HG02610 (cell line): ENCODE results near the gene ARIH2.

Experiments used
- ATAC-seq: cut with Tn5 transposase; IDR thresholded peaks from one replicate; pipeline ENCODE4 v1.9.1; 2021; ENCODE audit warnings: mild to moderate bottlenecking, moderate library complexity; ENCODE audit not compliant: unreplicated experiment

The ARIH2 gene

DNA sequence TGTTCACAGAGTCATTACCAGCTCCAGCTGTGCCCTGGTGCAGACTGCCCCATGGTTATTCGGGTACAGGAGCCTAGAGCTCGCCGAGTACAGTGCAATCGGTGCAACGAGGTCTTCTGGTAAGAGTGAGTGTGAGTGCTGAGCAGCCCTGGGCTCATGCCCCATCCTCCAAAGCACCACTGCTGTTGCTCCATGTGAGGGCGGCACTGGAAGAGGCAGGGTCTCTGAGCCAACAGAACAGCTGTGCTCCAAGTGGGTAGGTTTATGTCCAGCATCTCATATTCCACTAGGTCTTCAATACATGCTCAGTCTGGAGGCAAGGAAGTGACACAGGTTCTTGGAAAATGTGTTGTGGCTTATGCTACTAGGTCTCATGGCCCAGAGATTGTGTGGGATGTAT lies 51.9 kb downstream of the ARIH2 start:
- no peak for ATAC-seq

DNA sequence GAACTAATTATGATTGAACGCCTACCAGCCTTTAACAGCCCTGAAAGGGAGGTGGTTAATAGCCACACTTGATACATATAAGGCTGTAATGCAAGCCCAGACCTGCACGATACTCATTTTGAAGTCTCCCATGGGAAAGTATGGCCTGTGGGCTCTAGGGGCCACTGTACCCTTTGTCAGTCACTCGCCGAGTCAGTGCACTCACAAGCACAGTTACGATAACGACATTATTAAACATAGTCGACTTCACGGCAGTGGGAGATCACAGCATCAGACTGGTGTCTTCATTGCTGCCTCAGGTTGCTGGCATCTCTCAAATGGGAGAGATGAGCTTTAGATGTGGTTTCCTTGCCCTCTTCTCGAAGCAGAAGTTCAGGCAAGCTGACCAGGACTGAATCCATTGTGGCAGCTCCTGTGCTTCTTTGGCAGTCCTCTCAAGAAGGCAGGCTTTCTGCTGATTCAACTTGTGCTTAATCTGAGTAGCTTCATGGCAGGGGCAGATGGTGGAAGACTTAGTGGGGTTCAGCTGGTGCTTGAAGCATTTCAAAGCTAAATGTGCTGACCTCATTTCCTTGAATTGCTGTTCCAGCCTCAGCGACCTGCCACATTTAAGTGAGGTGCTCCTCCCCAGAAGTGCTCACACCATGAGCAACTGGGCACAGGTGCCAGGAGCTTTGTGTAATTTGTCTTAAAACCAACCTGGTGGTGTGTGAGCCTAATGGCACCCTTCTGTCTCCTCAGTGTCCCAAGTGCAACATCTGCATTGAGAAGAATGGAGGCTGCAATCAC lies 55.6 kb downstream of the ARIH2 start:
- no peak for ATAC-seq

DNA sequence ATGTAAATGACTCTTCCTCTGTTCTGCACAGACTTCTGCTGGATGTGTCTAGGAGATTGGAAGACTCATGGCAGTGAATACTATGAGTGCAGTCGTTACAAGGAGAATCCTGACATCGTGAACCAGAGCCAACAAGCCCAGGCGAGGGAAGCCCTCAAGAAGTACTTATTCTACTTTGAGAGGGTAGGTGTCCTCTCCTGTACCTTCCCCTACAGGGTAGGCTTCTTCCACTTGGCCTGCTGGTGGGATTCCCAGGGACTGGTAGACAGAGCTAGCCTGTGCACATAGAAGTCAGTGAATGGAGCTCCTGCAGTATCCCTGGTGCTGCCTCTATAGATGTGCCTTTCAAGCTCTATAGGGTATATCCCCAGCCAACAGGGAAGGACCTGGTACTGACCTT lies 60.8 kb downstream of the ARIH2 start:
- no peak for ATAC-seq

DNA sequence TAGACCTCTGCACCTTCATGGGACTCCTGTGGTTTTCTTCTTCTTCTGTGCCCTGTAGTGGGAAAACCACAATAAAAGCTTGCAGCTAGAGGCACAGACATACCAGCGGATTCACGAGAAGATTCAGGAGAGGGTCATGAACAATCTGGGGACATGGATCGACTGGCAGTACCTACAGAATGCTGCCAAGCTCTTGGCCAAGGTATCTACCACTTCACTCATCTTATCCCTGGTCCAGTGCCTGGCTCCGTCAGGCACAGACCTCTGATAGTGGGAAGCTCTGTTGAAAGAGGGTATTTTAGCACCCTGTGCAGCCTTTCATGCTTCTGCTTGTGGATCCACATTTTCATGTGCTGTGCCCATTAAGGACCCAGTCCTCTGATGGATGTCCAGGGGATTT lies 61.7 kb downstream of the ARIH2 start:
- ATAC-seq = no peak

DNA sequence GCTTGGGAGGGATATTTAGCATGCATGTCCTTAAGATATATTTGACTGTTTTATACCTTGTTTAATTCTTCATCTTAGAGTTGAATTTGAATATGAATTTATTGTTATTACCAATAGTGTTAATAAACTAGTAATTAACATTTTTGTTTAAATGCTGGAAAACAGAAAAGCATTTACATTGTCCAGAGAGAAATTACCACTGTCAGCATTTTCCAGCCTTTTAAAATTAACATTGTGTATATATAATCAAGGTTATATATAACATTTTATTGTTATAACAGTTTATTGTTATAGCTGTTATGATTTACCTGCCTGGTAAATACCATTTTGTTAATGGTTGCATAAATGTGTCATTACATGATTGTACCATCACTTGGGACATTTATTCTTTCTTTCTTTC lies 63.4 kb downstream of the ARIH2 start:
- no peak for ATAC-seq

DNA sequence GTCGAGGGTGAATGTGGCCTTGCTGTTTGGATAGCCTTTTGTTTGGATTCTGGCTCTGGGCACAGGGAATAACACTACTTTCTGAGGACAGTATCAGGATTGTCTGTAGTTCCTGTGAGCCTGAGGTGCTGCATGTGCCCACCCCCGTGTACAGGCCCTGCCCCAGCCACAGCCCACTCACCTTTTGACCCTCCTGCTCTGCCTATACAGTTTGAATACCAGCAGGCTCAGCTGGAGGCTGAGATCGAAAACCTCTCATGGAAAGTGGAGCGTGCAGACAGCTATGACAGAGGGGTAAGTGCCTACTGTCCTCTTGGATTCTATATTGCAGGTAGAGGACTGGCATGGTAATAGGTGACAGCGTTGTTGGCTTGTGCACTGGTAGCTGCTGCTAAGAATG lies 64.0 kb downstream of the ARIH2 start:
- no peak for ATAC-seq

DNA sequence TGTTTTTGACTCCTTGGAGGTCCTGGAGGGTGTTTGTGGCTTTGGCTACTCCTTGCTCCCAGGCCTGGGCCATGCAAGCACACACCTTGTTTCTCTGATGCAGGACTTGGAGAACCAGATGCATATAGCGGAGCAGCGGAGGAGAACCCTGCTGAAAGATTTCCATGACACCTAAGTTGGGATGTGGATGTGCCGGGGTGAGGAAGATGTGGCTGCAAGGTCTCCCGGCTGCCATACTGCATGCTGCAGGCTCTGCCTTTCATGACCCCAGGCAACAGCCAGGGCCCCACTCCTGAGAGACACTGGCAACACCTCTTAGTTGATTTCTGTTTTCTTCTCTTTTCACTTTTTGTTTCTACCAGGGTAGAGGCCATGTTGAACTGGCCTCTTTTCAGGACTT lies 64.5 kb downstream of the ARIH2 start:
- no peak for ATAC-seq

DNA sequence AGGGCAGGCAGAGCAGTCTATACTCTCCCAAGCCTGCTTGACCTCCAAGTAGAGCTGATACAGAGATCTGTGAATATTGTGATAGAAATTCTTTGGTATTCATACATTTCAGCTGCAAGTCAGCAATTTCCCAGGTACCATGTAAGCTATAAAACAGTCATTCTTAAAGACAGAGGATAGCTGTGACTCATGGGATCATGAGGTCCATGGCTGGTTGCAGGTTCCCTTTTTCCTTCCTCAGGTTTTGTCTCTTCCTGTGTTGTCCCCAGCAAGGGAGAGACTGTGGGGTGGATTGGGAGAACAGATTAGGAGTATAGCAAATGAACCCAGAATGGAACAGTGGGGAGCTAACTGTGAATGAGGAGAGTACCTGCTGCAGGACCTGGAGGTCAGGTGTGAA lies 66.0 kb downstream of the ARIH2 start:
- no peak for ATAC-seq

DNA sequence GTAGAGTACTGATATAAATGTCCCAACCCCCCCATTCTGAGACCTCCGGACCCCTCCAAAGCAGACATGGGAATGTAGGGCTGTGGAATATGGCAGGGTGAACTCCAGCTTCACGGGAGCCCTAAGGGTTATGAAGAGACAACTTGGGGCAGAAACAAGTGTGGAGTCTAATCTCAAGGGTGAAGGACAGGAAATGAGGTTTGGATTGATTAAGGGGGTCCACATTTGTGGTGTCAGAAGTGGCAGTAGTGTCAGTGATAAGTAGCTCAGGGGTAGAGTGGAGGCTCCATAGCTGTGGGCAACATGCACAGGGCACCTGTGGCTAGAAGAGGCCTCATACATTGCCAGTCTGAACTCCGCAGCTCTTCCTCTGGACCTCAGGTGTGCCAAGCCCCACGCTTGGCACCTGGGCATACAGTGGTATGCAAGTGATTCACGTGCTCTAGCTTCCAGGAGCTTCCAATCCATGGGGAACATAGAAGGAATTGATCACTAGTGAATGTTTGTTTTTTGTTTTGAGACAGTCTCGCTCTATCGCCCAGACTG lies 67.3 kb downstream of the ARIH2 start:
- ATAC-seq = no peak

DNA sequence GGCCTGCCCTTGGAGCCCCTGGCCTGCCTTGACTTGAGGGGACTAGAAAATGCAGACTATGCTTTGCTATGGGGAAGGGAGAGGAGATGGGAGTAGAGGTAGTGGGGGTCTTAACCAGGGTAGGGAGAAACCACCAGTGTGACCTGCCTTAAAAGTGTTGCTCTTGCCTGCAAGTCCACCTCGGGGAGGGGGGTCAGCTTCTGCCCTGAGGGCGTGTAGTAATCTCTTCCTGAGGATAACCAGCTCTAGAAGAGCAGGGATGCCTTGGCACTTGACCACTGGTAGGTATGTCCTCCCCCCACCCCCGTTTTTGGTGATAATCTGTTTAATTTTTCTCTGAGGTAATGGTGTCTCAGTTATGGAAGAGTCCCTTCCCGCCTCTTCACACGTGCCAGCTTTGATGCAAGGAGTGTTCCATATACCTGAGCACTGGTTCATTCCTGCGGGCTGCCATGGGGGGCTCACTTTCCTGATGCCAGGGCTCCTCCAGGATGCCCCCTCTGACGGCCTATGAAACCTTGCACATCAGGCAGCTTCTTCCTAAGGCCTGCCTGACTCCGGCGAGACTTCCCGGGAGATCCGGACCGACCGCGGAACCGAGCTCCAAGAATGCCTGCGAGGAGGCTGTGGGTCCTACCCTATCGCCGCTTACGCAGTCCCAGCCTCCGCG lies 70.6 kb downstream of the ARIH2 start:
- ATAC-seq = no peak

DNA sequence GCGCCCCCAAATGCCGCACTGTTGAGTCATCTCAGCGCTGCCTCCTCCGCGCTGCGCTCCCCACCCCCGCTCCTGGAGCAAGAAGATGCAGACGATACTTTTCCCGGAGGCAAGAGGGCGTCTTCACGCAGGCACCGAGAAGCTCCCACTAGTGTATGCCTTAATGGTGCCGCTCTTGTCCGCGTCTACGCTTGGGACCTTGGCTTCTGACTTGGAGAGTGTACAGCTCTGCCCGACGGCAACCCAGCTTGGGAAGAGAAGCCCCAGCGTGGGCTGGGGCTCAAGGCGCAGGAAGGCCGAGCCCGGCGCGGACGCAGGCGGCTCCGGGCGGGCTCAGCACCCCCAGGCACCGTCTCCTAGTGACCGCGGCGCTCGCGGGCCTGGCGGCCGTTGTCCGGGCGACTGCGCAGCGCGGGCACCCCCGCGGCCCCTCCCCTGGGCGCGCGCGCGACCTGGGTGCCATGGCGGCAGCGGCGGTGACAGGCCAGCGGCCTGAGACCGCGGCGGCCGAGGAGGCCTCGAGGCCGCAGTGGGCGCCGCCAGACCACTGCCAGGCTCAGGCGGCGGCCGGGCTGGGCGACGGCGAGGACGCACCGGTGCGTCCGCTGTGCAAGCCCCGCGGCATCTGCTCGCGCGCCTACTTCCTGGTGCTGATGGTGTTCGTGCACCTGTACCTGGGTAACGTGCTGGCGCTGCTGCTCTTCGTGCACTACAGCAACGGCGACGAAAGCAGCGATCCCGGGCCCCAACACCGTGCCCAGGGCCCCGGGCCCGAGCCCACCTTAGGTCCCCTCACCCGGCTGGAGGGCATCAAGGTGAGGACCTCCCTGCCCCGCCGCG lies 71.4 kb downstream of the ARIH2 start, which contains the start of gene P4HTM:
Gene P4HTM (plus strand): TSS at position 446 of the 840 bp plus-strand sequence. CDS start 16 bp downstream, at position 462.
- peak; percentile 51 for ATAC-seq

DNA sequence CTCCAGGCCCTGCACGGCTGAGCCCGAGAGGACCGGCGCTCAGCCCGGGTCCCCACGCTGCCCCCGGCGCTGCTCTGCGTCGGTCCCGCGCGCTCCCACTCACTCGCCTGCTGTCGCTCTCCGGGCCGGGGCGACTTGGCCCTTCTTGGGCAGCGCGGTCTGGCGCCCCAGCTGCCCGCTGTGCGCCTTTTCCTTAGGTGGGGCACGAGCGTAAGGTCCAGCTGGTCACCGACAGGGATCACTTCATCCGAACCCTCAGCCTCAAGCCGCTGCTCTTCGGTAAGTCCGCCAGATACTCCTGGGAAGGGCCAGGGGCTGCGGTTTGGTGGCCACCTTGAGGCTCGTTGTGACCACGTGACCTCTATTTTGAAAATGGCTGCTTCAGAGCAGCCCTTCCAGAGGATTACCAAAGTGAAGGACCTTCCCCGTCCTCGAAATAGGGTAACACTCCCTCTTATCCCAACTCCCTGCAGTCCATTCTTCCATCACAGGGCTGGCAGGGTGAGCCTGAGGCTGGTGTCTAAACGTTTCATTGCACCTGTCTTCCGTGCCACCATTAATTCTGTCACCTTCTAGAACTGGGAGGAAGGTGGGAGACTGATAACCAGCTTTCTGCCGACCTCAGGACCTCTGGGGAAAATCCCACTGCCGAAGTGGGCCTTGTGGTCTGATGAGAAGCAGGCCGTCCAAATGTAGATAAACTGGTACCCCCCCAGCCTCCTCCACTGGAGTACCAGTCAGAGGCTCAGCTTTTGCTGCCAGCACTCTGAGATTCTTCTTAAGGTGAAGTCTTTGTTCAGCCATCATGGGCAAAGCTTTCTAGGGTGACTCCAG lies 72.2 kb downstream of the ARIH2 start:
- ATAC-seq = no peak

DNA sequence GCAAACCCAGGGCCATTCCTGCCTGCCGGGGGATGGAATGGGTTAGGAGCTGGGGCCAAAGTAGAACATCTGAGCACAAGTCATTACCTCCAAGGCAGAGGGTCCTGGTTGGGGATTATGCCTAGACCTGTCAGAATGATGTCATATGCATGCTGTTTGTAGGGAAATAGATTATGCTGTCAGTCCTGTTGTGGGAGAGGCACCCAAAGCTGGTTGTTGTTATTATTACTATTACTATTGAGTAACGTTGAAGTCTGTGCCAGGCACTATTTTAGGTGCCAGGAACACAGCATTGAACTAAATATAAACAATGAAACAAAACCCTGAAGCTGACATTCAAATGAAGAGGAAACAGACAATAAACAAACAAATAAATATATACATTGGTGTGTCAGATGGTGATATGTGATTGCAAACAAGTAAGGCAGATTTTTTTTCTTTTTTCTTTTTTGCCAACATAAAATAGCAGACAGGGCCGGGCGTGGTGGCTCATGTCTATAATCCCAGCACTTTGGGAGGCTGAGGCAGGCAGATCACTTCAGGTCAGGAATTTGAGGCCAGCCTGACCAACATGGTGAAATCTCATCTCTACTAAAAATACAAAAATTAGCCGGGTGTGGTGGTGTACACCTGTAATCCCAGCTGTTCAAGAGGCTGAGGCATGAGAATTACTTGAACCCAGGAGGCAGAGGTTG lies 73.4 kb downstream of the ARIH2 start:
- ATAC-seq = no peak

DNA sequence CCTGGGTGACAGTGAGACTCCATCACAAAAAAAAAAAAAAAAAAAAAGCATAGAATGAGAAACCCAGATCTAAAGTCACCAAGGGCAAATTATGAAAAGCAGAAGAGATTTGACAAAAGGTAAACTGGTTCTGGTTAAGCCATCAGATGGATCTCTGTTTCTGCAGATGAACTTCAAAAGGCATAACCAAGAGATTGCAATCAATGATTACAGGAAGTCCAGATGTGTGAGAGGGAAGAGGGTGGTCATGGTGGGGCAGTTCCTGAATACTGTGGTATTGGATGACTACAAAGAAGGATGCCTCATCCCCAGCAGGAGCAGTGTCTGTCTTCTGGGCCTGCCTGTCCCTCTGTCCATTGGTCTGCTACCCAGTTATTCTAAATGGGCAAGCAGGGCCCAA lies 75.2 kb downstream of the ARIH2 start:
- no peak for ATAC-seq

DNA sequence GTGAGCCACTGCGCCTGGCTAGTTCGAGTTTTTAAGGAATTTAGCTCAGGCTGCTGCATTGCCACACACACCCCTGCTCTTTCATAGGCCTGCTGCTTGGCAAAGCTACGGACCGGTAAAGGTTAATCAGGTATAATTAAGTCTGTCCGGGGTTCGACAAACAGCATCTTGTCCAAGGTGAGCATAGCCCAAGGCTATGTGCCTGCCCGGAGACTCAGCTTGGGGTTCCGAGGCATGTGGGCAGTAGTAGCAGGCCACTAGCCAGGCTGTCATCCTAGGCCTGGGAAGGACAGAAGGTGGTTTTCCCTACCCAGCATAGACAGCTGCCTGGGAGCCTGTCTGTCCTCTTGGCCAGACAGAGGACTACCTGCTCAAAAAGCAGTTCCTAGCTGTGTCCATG lies 78.0 kb downstream of the ARIH2 start:
- no peak for ATAC-seq

DNA sequence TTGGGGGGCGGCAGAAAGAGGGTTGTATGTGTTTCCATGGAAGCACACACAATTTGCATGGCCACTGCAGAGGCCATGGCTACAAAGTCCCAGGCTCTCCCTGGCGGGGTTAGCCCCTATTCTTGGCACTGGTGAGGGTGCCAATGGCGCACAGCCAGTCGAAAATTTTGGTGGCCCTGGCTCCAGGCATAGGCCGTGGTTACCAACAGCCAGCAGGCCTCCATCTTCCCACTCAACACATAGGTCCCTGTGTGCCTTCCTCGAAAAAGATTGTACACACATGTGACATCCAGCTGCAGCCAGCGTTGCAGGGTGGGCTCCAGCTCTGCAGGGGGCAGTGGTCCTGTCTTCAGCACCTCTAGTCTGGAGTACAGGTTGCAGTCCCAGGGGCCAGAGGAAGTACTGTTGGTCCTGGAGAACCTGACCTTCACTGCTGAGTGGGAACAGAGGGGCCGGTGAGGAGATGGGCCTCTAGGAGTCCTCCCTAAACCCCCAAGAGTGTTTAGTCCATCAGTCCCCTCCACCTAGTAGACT lies 78.5 kb downstream of the ARIH2 start:
- ATAC-seq = no peak

DNA sequence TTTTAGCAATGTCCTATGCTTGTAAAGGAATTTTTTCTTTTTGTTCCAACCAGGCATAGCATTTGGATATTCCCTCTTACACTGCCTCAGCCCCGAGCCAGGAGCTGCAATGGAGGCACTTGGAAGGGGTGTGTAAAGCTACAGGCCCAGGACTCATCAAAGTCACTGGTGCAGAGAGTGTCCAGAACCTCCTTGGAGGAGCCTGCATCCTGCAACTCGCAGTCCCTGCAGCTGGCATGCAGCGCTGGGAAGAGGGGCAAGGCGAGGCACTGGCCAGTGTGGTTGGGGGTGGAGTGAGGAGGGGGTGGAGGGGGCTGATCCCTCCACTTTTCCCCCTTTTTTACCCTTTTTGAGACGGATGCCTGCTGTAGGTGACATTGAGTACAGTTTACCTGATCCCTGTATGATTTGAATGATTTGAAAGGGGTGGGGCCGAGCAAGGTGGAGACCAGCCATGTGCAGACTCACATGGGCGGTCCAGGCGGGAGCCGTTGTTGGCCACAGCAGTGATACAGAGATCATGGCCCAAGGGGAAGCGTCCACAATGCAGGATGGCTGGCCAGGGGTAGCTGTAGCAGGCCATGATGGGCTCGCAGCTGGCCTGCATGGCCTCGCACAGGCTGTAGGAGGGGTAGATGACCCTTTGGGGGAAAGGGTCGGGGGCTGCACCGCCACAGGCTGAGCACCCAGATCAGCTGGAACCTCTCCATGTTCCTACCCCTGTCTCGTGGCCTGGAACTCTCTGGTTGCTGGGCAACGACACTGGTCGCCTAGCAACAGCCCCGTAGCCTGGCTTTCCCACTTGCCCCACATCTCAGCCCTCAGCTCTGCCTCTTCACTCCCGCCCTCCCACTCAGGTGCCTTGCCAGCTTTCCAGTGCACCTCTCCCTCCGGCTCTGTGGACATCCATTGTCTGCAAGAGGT lies 79.3 kb downstream of the ARIH2 start:
- no peak for ATAC-seq

DNA sequence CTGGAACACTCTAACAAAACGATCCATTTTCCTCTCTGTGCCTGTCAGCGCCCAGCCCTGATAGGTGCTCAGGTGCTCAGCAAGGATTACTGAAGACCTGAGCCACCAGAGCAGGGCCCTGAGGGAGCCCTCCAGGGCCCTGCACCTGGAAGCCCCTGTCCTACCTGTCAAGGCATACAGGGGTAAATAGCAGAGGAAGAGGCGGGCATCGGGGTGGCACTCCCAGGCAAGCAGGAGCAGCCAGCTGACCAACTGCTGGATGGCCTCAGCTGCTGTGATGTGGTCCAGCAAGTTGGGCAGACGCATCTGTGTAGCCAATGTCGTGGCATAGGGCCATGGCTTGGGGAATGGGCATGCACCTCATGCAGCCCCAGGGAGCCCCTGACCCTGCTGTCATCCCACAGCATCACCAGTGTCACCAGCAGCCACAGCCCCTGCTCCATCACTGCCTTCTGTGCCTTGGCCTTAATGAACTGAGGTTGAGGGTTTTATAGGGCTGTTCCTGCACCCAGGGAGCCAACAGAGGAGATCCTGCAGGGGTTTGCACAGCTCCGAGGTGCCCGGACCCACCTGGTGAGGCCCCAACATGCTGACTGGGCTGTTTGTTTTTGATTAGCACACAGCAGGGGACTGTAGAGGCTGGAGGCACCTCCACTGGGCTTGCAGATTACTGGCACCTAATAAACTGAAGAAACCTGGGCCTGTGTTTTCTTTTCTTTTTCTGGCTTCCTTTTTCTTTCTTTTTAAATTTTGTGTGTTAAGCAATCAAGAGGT lies 80.6 kb downstream of the ARIH2 start:
- no peak for ATAC-seq
